Stomach smooth muscle (tissue), 2 donors: ENCODE results near the gene RNASEH2C.

Source experiments
- H3K27ac ChIP-seq: one replicate; pipeline ENCODE4 v1.7.0; 2013; ENCODE audit warnings: mild to moderate bottlenecking, low read length, inconsistent platforms
- H3K27me3 ChIP-seq, 2 donors: one replicate each; pipeline ENCODE4 v1.7.0; 2013; ENCODE audit warnings: low read length in 2 of 2; ENCODE audit not compliant: insufficient read depth in 2 of 2, control insufficient read depth in 1 of 2
- H3K36me3 ChIP-seq, 2 donors: one replicate each; pipeline ENCODE4 v1.7.0; 2013; ENCODE audit warnings: low read length in 2 of 2; ENCODE audit not compliant: control insufficient read depth in 2 of 2, insufficient read depth in 2 of 2
- H3K4me1 ChIP-seq: one replicate; pipeline ENCODE4 v1.7.0; 2013; ENCODE audit warnings: low read length; ENCODE audit not compliant: control insufficient read depth, insufficient read depth
- H3K4me3 ChIP-seq, 2 donors: one replicate each; pipeline ENCODE4 v1.7.0; 2013; ENCODE audit warnings: low read length in 2 of 2
- H3K9ac ChIP-seq, 2 donors: one replicate each; pipeline ENCODE4 v1.7.0; 2013; ENCODE audit warnings: low read length in 2 of 2, mild to moderate bottlenecking in 1 of 2
- H3K9me3 ChIP-seq, 2 donors: one replicate each; pipeline ENCODE4 v1.7.0; 2013; ENCODE audit warnings: low read length in 2 of 2; ENCODE audit not compliant: control insufficient read depth in 2 of 2
- donor health status: healthy.
- donor health status: Pancreatic carcinoma.

Gene RNASEH2C

DNA sequence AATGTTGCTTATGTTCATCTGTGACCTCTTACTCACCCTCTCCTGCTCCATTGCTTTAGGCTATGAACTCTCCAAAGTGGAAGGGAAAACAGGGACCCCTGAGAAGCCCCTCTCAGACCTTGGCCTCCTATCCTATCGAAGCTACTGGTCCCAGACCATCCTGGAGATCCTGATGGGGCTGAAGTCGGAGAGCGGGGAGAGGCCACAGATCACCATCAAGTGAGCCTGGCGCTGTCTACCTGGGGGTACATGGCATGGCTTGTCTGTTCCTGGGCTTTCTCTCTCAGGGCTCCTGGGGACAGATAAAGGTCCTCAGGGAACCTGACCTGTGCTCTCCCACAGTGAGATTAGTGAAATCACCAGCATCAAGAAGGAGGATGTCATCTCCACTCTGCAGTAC lies 2.1 kb downstream of the RNASEH2C start:
- Histone ChIP-seq H3K9me3 (no peaks in the 10 kb centered on the region), H3K9ac (peak overlapping the region in 1 of 2 donors; percentile 21), H3K27ac (no peak overlapping the region), H3K4me3 (peak overlapping the region in 1 of 2 donors; percentile 94), H3K4me1 (peaks cover 27% of the 10 kb centered on the region), H3K27me3 (no peaks in the 10 kb centered on the region), H3K36me3 (peaks cover 46 to 53% of the 10 kb centered on the region in 2 donors)

- no peaks in the 10 kb centered on the region for H3K9me3 ChIP-seq
- H3K27ac ChIP-seq: no peak overlapping the region
- peaks cover 51 to 57% of the 10 kb centered on the region in 2 donors for H3K36me3 ChIP-seq
- peak overlapping the region in 1 of 2 donors; percentile 29 for H3K9ac ChIP-seq
- no peaks in the 10 kb centered on the region for H3K27me3 ChIP-seq
- H3K4me1 ChIP-seq: peaks cover 32% of the 10 kb centered on the region
- H3K4me3 ChIP-seq: no peak overlapping the region
Measured at GRCh38 chr11:65717906-65718305, 2.7 kb downstream of the RNASEH2C start.

DNA sequence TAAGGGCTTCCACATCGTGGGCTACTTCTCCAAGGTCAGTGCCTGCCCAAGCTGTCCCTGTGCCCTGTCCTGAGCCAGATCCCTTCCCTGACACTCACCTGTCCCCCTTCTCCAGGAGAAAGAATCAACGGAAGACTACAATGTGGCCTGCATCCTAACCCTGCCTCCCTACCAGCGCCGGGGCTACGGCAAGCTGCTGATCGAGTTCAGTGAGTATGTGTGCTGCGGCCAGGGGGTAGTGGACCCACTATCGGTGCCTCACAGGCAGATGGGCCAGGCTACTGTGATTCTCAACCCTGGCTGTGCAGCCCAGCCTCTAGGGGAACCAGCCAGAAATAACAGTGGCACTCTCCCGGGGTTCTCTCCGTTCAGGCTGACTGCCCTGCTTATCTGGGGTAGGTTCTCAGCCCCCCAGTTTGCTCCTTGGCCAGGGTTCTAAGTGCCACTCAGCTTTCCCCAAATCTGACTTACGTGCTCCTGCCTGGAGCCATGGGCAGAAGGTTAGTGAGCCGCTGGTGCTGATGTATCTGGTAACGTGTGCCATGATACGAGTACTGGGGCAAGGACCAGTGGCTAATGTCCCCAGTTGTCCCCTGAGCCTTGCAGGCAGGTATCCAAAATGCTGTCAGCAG lies 3.7 kb downstream of the RNASEH2C start:
- Histone ChIP-seq H3K4me3 (no peak overlapping the region), H3K27ac (no peak overlapping the region), H3K36me3 (peaks cover 51 to 57% of the 10 kb centered on the region in 2 donors), H3K9ac (no peak overlapping the region), H3K27me3 (no peaks in the 10 kb centered on the region), H3K4me1 (peaks cover 38% of the 10 kb centered on the region), H3K9me3 (no peaks in the 10 kb centered on the region)

GRCh38 chr11:65716302-65716701 lies 4.3 kb downstream of the RNASEH2C start:
- Histone ChIP-seq H3K4me3 (no peak overlapping the region), H3K9ac (no peak overlapping the region), H3K27ac (no peak overlapping the region), H3K9me3 (no peaks in the 10 kb centered on the region), H3K36me3 (peaks cover 51 to 57% of the 10 kb centered on the region in 2 donors), H3K4me1 (peaks cover 38% of the 10 kb centered on the region), H3K27me3 (no peaks in the 10 kb centered on the region)

GRCh38 chr11:65714433-65714832 lies 6.2 kb downstream of the RNASEH2C start:
- Histone ChIP-seq H3K36me3 (peaks cover 51 to 57% of the 10 kb centered on the region in 2 donors), H3K27ac (no peak overlapping the region), H3K9me3 (no peaks in the 10 kb centered on the region), H3K9ac (peak overlapping the region in 1 of 2 donors; percentile 2), H3K27me3 (no peaks in the 10 kb centered on the region), H3K4me1 (peaks cover 38% of the 10 kb centered on the region), H3K4me3 (no peak overlapping the region)

DNA sequence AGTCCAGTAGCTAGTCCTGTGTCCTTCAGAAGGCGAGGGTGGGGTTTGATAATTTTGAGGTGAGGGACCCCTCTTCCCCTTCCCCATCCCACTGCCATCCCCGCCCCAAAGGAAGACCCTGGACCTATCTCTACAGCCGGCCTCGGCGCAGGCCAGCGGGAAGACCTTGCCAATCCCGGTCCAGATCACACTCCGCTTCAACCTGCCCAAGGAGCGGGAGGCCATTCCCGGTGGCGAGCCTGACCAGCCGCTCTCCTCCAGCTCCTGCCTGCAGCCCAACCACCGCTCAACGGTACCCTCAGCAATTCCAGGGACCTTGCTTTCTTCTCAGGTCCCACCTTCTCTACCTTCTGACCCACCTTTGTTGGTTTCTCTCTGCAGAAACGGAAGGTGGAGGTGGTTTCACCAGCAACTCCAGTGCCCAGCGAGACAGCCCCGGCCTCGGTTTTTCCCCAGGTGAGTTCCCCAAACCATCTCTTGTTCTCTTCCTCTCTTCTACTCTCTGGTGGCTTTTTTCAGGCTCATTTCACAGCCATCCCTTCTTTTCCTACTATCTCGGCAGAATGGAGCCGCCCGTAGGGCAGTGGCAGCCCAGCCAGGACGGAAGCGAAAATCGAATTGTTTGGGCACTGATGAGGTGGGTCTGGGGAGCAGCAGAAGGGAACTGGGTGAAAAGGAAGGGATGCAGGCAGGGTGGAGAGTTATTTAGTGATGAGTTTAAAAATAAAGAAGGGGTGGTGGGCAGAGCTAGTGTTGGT lies 7.2 kb downstream of the RNASEH2C start:
- peak overlapping the region; percentile 100 for H3K27ac ChIP-seq
- H3K4me3 ChIP-seq: peak overlapping the region; percentile 84 to 88
- no peaks in the 10 kb centered on the region for H3K27me3 ChIP-seq
- H3K9ac ChIP-seq: peak overlapping the region; percentile 95 to 98
- peaks cover 28% of the 10 kb centered on the region for H3K4me1 ChIP-seq
- peaks cover 46 to 48% of the 10 kb centered on the region in 2 donors for H3K36me3 ChIP-seq
- H3K9me3 ChIP-seq: no peaks in the 10 kb centered on the region

GRCh38 chr11:65712633-65713076 lies 7.9 kb downstream of the RNASEH2C start:
- peaks cover 39 to 41% of the 10 kb centered on the region in 2 donors for H3K36me3 ChIP-seq
- no peaks in the 10 kb centered on the region for H3K9me3 ChIP-seq
- H3K27ac ChIP-seq: peak overlapping the region; percentile 100
- H3K4me3 ChIP-seq: peak overlapping the region; percentile 84 to 88
- H3K4me1 ChIP-seq: peaks cover 21% of the 10 kb centered on the region
- H3K27me3 ChIP-seq: no peaks in the 10 kb centered on the region
- H3K9ac ChIP-seq: peak overlapping the region; percentile 95 to 98

- no peaks in the 10 kb centered on the region for H3K9me3 ChIP-seq
Measured at GRCh38 chr11:65711785-65712632, 8.6 kb downstream of the RNASEH2C start, which contains the start of gene KAT5. Gene KAT5, plus strand, starts transcription at chr11:65712252. Its CDS starts 16 bp downstream, at chr11:65712268.

DNA sequence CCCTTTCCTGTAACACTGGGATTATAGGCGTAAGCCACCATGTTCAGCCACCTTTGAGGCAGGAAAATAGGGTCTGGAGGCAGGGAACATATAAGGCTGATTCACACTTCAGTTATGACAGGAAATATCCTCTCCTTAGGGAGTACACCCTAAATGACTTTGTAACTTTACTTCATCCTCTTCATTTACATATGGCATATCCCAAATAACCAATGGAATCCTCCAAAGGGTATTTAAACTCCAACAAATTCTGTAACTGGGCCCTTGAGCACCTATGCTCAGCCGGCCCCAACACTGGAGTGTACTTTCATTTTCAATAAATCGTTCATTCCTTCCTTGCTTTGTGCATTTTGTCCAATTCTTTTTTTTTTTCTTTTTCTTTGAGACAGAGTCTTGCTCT lies 10.2 kb downstream of the RNASEH2C start:
- no peak overlapping the region for H3K27ac ChIP-seq
- peaks cover 23% of the 10 kb centered on the region for H3K4me1 ChIP-seq
- H3K27me3 ChIP-seq: no peaks in the 10 kb centered on the region
- no peaks in the 10 kb centered on the region for H3K9me3 ChIP-seq
- no peak overlapping the region for H3K4me3 ChIP-seq
- H3K36me3 ChIP-seq: peaks cover 21 to 22% of the 10 kb centered on the region in 2 donors
- no peak overlapping the region for H3K9ac ChIP-seq

More at GRCh38 chr11:65711785-65712632, 8.6 kb downstream of the RNASEH2C start, which contains the start of gene KAT5:
- H3K27me3 ChIP-seq: no peaks in the 10 kb centered on the region
- H3K4me3 ChIP-seq: peak within 1 kb of the TSS; percentile 84 to 88
- peak within 1 kb of the TSS; percentile 100 for H3K27ac ChIP-seq
- H3K36me3 ChIP-seq: peaks cover 32 to 35% of the 10 kb centered on the region in 2 donors
- H3K9ac ChIP-seq: peak within 1 kb of the TSS; percentile 95 to 98
- peaks cover 21% of the 10 kb centered on the region for H3K4me1 ChIP-seq

GRCh38 chr11:65709661-65710060 lies 10.9 kb downstream of the RNASEH2C start:
- H3K9ac ChIP-seq: no peak overlapping the region

More at GRCh38 chr11:65709661-65710060, 10.9 kb downstream of the RNASEH2C start:
- no peak overlapping the region for H3K27ac ChIP-seq
- no peaks in the 10 kb centered on the region for H3K9me3 ChIP-seq
- H3K36me3 ChIP-seq: peaks cover 15 to 16% of the 10 kb centered on the region in 2 donors
- no peak overlapping the region for H3K4me3 ChIP-seq
- H3K27me3 ChIP-seq: no peaks in the 10 kb centered on the region
- H3K4me1 ChIP-seq: peaks cover 23% of the 10 kb centered on the region
